Measurements from ENCODE around the gene PHB1.
"Not testable (repeated sequence)": the region's sequence is repeated elsewhere in the genome, so short reads cannot be mapped to it uniquely, and the experiment has no call there.

The PHB1 gene

DNA sequence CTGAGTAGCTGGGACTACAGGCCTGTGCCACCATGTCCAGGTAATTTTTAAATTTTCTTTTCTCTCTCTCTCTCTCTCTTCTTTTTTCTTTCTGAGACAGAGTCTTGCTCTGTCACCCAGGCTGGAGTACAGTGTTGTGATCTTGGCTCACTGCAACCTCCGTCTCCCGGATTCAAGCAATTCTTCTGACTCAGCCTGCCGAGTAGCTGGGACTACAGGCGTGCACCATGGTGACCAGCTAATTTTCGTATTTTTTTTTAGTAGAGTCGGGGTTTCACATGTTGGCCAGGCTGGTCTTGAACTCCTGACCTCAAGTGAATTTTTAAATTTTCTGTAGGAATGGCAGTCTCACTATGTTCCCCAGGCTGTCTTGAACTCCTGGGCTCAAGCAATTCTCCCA is 41.6 kb downstream of the PHB1 start:
- TF ChIP-seq, protein P1, sequence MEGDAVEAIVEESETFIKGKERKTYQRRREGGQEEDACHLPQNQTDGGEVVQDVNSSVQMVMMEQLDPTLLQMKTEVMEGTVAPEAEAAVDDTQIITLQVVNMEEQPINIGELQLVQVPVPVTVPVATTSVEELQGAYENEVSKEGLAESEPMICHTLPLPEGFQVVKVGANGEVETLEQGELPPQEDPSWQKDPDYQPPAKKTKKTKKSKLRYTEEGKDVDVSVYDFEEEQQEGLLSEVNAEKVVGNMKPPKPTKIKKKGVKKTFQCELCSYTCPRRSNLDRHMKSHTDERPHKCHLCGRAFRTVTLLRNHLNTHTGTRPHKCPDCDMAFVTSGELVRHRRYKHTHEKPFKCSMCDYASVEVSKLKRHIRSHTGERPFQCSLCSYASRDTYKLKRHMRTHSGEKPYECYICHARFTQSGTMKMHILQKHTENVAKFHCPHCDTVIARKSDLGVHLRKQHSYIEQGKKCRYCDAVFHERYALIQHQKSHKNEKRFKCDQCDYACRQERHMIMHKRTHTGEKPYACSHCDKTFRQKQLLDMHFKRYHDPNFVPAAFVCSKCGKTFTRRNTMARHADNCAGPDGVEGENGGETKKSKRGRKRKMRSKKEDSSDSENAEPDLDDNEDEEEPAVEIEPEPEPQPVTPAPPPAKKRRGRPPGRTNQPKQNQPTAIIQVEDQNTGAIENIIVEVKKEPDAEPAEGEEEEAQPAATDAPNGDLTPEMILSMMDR (IDR thresholded peaks at IDR 0.05; ENCODE audit: low read depth, low read length): no peak
- H3K4me3 ChIP-seq (ENCODE audit: low read depth, low read length): no peak overlapping the region

GRCh38 chr17:49372425-49372824 is 42.3 kb downstream of the PHB1 start:
- no peak overlapping the region for H3K4me3 ChIP-seq (ENCODE audit: low read depth, low read length)
- TF ChIP-seq, protein P1 (IDR thresholded peaks at IDR 0.05; ENCODE audit: low read depth, low read length): no peak

- H3K4me3 ChIP-seq (ENCODE audit: low read depth, low read length): no peak overlapping the region
- TF ChIP-seq, protein P1 (IDR thresholded peaks at IDR 0.05; ENCODE audit: low read depth, low read length): no peak
These were observed 43.5 kb downstream of the PHB1 start for GRCh38 chr17:49370971-49371834.

- TF ChIP-seq, protein P1 (IDR thresholded peaks at IDR 0.05; ENCODE audit: low read depth, low read length): no peak
These were observed 44.9 kb downstream of the PHB1 start for GRCh38 chr17:49369760-49370159.

DNA sequence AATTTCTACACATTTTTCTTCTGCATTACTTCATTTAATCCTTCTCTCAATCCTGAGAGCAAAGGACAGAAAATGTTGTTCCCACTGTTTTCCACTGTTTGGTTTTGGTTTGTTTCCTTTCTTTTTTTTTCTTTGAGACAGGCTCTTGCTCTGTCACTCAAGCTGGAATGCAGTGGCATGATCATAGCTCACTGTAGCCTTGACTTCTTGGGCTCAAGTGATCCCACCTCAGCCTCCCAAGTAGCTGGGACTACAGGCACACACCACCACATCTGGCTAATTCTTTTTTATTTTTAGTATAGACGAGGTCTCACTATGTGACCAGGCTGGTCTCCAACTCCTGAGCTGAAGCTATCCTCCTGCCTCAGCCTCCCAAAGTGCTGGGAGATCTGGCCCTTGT is 45.6 kb downstream of the PHB1 start:
- TF ChIP-seq, protein P1 (IDR thresholded peaks at IDR 0.05; ENCODE audit: low read depth, low read length): no peak
- no peak overlapping the region for H3K4me3 ChIP-seq (ENCODE audit: low read depth, low read length)

More at GRCh38 chr17:49369760-49370159, 44.9 kb downstream of the PHB1 start:
- H3K4me3 ChIP-seq (ENCODE audit: low read depth, low read length): no peak overlapping the region

- no peak overlapping the region for H3K4me3 ChIP-seq (ENCODE audit: low read depth, low read length)
- TF ChIP-seq, protein P1 (IDR thresholded peaks at IDR 0.05; ENCODE audit: low read depth, low read length): no peak
These were observed 49.0 kb downstream of the PHB1 start for GRCh38 chr17:49365667-49366066.

DNA sequence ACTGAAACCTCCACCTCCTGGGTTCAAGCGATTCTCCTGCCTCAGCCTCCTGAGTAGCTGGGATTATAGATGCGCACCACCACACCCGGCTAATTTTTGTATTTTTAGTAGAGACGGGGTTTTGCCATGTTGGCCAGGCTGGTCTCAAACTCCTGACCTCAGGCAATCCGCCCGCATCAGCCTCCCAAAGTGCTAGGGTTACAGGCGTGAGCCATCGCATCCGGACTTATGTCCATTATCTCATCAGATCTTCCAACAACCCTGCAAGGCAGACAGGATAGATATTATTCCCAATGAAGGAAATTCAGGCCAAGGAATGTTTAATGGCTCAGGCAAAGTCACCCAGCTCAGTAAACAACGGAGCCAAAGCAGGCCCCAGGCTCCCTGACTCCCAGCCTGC is 49.6 kb downstream of the PHB1 start:
- H3K4me3 ChIP-seq (ENCODE audit: low read depth, low read length): not testable (repeated sequence)
